ENCODE measurements around the gene CCT8L2. TPM values are rescaled to one million over a fixed set of nuclear protein-coding genes. Genes with fewer than 3 reads are reported as not detected.
"Not testable (repeated sequence)": the region's sequence is repeated elsewhere in the genome, so short reads cannot be mapped to it uniquely, and the experiment has no call there.

CCT8L2 gene, protein sequence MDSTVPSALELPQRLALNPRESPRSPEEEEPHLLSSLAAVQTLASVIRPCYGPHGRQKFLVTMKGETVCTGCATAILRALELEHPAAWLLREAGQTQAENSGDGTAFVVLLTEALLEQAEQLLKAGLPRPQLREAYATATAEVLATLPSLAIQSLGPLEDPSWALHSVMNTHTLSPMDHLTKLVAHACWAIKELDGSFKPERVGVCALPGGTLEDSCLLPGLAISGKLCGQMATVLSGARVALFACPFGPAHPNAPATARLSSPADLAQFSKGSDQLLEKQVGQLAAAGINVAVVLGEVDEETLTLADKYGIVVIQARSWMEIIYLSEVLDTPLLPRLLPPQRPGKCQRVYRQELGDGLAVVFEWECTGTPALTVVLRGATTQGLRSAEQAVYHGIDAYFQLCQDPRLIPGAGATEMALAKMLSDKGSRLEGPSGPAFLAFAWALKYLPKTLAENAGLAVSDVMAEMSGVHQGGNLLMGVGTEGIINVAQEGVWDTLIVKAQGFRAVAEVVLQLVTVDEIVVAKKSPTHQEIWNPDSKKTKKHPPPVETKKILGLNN
- total RNA-seq = not detected
- not detected for polyA plus RNA-seq (2013, experiment 1 of 2)
- not detected for polyA plus RNA-seq (2013, experiment 2 of 2)
- long read RNA-seq, experiment 1 = 0 reads
- long read RNA-seq, experiment 2 = 0 reads
- long read RNA-seq, experiment 3 = 0 reads
- long read RNA-seq, experiment 4 = 0 reads

DNA sequence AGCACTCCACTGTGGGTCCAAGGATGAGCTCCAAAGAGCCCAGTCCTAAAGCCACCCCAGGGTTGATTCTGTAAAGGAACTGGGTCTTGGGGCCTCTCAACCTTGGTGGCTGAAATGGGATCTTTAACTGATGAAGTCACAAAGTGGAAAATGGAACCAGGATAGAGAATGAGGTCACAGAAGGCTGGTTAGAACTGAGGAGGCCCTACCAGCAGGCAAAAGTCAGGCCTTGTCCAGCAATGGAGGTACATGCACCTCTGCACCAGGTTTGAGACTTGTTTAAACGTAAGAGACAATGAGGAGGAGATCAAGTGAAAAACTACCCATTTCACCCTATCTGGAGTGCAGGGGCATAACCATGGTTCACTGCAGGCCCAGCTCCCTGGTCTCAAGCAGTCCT, at the start of gene CCT8L2:
Gene CCT8L2 (minus strand): TSS at position 101 of the 400 bp plus-strand sequence. CDS start 260 bp downstream, outside the sequence.
- DNase-seq; H3K4me1 Mint-ChIP-seq; H3K36me3 ChIP-seq (ENCODE audit: control insufficient read depth, insufficient read depth, low read length); H3K9me3 ChIP-seq (ENCODE audit: control insufficient read depth, low read length); H3K27me3 ChIP-seq (ENCODE audit: control insufficient read depth, insufficient read depth, low read length, poor library complexity, severe bottlenecking); H3K27ac ChIP-seq (ENCODE audit: low read depth, low read length); H3K4me3 ChIP-seq (ENCODE audit: low read length); H3K27me3 Mint-ChIP-seq (ENCODE audit: insufficient read depth); H3K4me1 ChIP-seq (ENCODE audit: control insufficient read depth, insufficient read depth, low read length); H3K27ac Mint-ChIP-seq; H3K36me3 Mint-ChIP-seq (ENCODE audit: low read depth); H3K9ac ChIP-seq (ENCODE audit: extremely low read depth, low read length, poor library complexity, severe bottlenecking); H3K4me3 Mint-ChIP-seq: not testable (repeated sequence)
- 53% methylated on average over 1 of the region's 1 CpG; no CpG with 5 or more reads in 1 of the 2 experiments for WGBS, 2 experiments (ENCODE audit: insufficient coverage in 1 of 2, insufficient read length in 1 of 2)
- peaks cover 92% of the 10 kb centered on the region for H3K9me3 Mint-ChIP-seq

DNA sequence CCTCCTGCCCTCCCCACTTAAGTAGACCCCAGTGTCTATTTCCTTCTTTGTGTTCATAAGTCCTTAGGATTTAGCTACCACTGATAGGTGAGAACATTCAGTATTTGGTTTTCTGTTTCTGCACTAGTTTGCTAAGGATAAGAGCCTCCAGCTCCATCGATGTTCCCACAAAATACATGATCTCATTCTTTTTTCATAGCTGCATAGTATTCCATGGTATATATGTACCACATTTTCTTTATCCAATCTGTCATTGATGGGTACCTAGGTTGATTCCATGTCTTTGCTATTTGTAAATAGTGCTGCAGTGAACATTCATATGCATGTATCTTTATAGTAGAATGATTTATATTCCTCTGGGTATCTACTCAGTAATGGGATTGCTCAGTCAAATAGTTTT, 42.8 kb upstream of the CCT8L2 start:
- H3K36me3 ChIP-seq (ENCODE audit: control insufficient read depth, insufficient read depth, low read length); H3K36me3 Mint-ChIP-seq (ENCODE audit: low read depth); H3K27me3 Mint-ChIP-seq (ENCODE audit: insufficient read depth); H3K4me3 Mint-ChIP-seq; H3K4me1 ChIP-seq (ENCODE audit: control insufficient read depth, insufficient read depth, low read length); H3K9me3 ChIP-seq (ENCODE audit: control insufficient read depth, low read length); H3K27ac ChIP-seq (ENCODE audit: low read depth, low read length); H3K9ac ChIP-seq (ENCODE audit: extremely low read depth, low read length, poor library complexity, severe bottlenecking); H3K27me3 ChIP-seq (ENCODE audit: control insufficient read depth, insufficient read depth, low read length, poor library complexity, severe bottlenecking); H3K4me1 Mint-ChIP-seq; DNase-seq; H3K4me3 ChIP-seq (ENCODE audit: low read length); H3K27ac Mint-ChIP-seq: not testable (repeated sequence)
- H3K9me3 Mint-ChIP-seq = peaks cover 61% of the 10 kb centered on the region
- 63% methylated on average over 1 of the region's 1 CpG; no CpG with 5 or more reads in 1 of the 2 experiments for WGBS, 2 experiments (ENCODE audit: insufficient coverage in 1 of 2, insufficient read length in 1 of 2)

DNA sequence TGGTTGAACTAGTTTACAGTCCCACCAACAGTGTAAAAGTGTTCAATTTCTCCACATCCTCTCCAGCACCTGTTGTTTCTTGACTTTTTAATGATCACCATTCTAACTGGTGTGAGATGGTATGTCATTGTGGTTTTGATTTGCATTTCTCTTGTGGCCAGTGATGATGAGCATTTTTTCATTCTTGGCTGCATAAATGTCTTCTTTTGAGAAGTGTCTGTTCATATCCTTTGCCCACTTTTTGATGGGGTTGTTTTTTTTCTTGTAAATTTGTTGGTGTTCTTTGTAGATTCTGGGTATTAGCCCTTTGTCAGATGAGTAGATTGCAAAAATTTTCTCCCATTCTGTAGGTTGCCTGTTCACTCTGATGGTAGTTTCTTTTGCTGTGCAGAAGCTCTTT, 41.5 kb upstream of the CCT8L2 start:
- not testable (repeated sequence) for H3K4me3 Mint-ChIP-seq; H3K27ac Mint-ChIP-seq; H3K4me1 Mint-ChIP-seq; H3K27me3 ChIP-seq (ENCODE audit: control insufficient read depth, insufficient read depth, low read length, poor library complexity, severe bottlenecking); H3K4me3 ChIP-seq (ENCODE audit: low read length); H3K36me3 Mint-ChIP-seq (ENCODE audit: low read depth); DNase-seq; H3K9ac ChIP-seq (ENCODE audit: extremely low read depth, low read length, poor library complexity, severe bottlenecking); H3K4me1 ChIP-seq (ENCODE audit: control insufficient read depth, insufficient read depth, low read length); H3K36me3 ChIP-seq (ENCODE audit: control insufficient read depth, insufficient read depth, low read length); H3K27ac ChIP-seq (ENCODE audit: low read depth, low read length); H3K9me3 ChIP-seq (ENCODE audit: control insufficient read depth, low read length); H3K27me3 Mint-ChIP-seq (ENCODE audit: insufficient read depth)
- H3K9me3 Mint-ChIP-seq = peaks cover 66% of the 10 kb centered on the region

DNA sequence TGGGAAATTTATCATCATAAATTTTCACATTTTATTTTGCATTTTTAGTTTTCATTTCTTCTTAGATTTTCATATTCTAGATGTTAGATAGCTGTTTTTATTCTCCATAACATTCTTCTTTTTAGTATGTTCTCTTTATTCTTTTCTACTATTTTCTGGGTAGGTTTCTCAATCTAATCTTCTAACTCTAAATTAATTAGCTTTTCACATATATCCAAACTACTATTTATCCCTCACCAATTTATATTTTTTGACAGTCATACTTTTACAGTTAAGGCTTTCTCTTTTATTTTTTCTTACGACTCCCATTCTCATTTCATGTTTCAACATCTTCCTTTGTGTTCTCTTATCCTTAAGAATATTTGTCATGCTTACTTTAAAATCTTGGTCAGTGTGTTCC, 35.9 kb upstream of the CCT8L2 start:
- H3K9me3 Mint-ChIP-seq = peaks cover 73% of the 10 kb centered on the region
- WGBS, 2 experiments (ENCODE audit: insufficient coverage in 1 of 2, insufficient read length in 1 of 2) = 80% methylated on average over 1 of the region's 1 CpG; no CpG with 5 or more reads in 1 of the 2 experiments
- not testable (repeated sequence) for H3K27ac Mint-ChIP-seq

DNA sequence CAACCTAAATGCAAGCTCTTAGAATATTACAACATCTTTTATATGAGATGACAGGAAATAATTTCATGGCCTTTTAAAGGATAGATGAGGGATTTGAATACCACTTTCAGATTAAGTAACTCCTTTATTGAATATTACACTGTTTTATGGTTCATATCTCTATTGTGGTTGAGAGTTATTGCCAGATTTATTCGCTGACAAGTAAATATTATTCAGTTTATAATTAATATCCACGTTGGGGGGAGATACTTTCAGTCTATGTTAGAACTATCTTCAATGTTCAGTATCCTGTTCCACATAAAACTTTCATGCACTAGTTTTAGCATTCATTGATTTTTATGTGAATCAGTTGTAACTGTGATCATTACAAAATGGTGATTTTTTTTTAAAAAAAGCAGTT, 32.4 kb upstream of the CCT8L2 start:
- H3K9me3 ChIP-seq (ENCODE audit: control insufficient read depth, low read length) = peaks cover 13% of the 10 kb centered on the region
- peaks cover 72% of the 10 kb centered on the region for H3K9me3 Mint-ChIP-seq
- not testable (repeated sequence) for H3K36me3 Mint-ChIP-seq (ENCODE audit: low read depth); H3K9ac ChIP-seq (ENCODE audit: extremely low read depth, low read length, poor library complexity, severe bottlenecking); DNase-seq; H3K4me3 Mint-ChIP-seq; H3K27me3 Mint-ChIP-seq (ENCODE audit: insufficient read depth); H3K36me3 ChIP-seq (ENCODE audit: control insufficient read depth, insufficient read depth, low read length); H3K27ac Mint-ChIP-seq; H3K27ac ChIP-seq (ENCODE audit: low read depth, low read length); H3K4me1 ChIP-seq (ENCODE audit: control insufficient read depth, insufficient read depth, low read length); H3K4me1 Mint-ChIP-seq; H3K4me3 ChIP-seq (ENCODE audit: low read length); H3K27me3 ChIP-seq (ENCODE audit: control insufficient read depth, insufficient read depth, low read length, poor library complexity, severe bottlenecking)
- no CpG with 5 or more reads among the region's 2 CpGs for WGBS, 2 experiments (ENCODE audit: insufficient coverage in 1 of 2, insufficient read length in 1 of 2)

More for the DNA sequence above, 35.9 kb upstream of the CCT8L2 start:
- not testable (repeated sequence) for H3K36me3 Mint-ChIP-seq (ENCODE audit: low read depth); DNase-seq; H3K4me1 ChIP-seq (ENCODE audit: control insufficient read depth, insufficient read depth, low read length); H3K4me3 ChIP-seq (ENCODE audit: low read length); H3K36me3 ChIP-seq (ENCODE audit: control insufficient read depth, insufficient read depth, low read length); H3K27me3 ChIP-seq (ENCODE audit: control insufficient read depth, insufficient read depth, low read length, poor library complexity, severe bottlenecking); H3K27ac ChIP-seq (ENCODE audit: low read depth, low read length); H3K4me1 Mint-ChIP-seq; H3K9ac ChIP-seq (ENCODE audit: extremely low read depth, low read length, poor library complexity, severe bottlenecking); H3K4me3 Mint-ChIP-seq; H3K27me3 Mint-ChIP-seq (ENCODE audit: insufficient read depth)
- peaks cover 11% of the 10 kb centered on the region for H3K9me3 ChIP-seq (ENCODE audit: control insufficient read depth, low read length)

DNA sequence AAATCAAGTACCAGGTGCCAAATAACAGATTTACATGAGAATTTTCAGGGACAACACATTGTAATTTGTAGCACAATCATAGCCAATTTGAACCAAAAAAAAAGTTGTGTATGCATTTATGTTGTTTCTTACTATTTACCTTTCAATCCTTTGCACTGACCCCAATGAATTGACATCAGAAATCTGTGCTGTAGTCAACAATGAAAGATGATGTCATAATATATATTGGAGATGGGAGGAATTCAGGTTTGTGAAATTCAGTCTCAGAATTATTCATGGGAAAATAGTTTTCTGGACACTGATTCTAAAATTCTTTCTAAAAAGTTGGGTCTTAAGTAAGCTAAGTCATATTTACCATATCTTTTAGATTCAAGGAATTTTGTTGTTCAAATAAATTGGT, 31.0 kb upstream of the CCT8L2 start:
- not testable (repeated sequence) for H3K4me3 Mint-ChIP-seq; H3K27ac Mint-ChIP-seq; H3K9ac ChIP-seq (ENCODE audit: extremely low read depth, low read length, poor library complexity, severe bottlenecking); H3K27ac ChIP-seq (ENCODE audit: low read depth, low read length); H3K4me3 ChIP-seq (ENCODE audit: low read length); H3K4me1 ChIP-seq (ENCODE audit: control insufficient read depth, insufficient read depth, low read length); H3K9me3 ChIP-seq (ENCODE audit: control insufficient read depth, low read length); DNase-seq; H3K27me3 ChIP-seq (ENCODE audit: control insufficient read depth, insufficient read depth, low read length, poor library complexity, severe bottlenecking); H3K36me3 Mint-ChIP-seq (ENCODE audit: low read depth); H3K4me1 Mint-ChIP-seq; H3K36me3 ChIP-seq (ENCODE audit: control insufficient read depth, insufficient read depth, low read length); H3K27me3 Mint-ChIP-seq (ENCODE audit: insufficient read depth)
- peaks cover 72% of the 10 kb centered on the region for H3K9me3 Mint-ChIP-seq

DNA sequence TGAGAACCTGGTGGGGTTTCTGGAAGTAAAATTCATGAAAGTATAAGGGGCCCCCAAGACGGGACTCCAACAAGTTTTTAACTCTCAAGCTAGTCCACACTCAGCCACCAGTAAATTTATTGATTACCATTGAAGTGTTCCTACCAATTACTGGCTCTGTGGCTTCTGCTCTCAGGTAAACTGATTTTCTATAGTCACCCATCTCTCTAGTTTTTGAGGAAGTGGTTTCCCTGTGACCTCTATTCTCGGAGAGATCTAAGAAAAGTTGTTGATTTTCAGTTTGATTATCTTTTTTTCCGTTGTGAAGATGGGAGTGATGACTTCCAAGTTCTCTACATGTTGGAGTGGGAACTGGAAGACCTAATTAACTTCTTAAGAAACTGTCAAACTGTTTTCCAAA, 24.9 kb upstream of the CCT8L2 start:
- H3K27me3 Mint-ChIP-seq (ENCODE audit: insufficient read depth); H3K27me3 ChIP-seq (ENCODE audit: control insufficient read depth, insufficient read depth, low read length, poor library complexity, severe bottlenecking); H3K36me3 ChIP-seq (ENCODE audit: control insufficient read depth, insufficient read depth, low read length); H3K4me3 ChIP-seq (ENCODE audit: low read length); H3K9ac ChIP-seq (ENCODE audit: extremely low read depth, low read length, poor library complexity, severe bottlenecking); H3K4me1 Mint-ChIP-seq; H3K27ac ChIP-seq (ENCODE audit: low read depth, low read length); H3K4me3 Mint-ChIP-seq; H3K27ac Mint-ChIP-seq; H3K36me3 Mint-ChIP-seq (ENCODE audit: low read depth); H3K4me1 ChIP-seq (ENCODE audit: control insufficient read depth, insufficient read depth, low read length); DNase-seq: not testable (repeated sequence)
- WGBS, 2 experiments (ENCODE audit: insufficient coverage in 1 of 2, insufficient read length in 1 of 2) = no CpG with 5 or more reads among the region's 3 CpGs
- peaks cover 13% of the 10 kb centered on the region for H3K9me3 ChIP-seq (ENCODE audit: control insufficient read depth, low read length)
- peaks cover 80% of the 10 kb centered on the region for H3K9me3 Mint-ChIP-seq

All from endodermal cell (in vitro differentiated cells).